Panc1 (cell line): ENCODE results near the gene ENDOV. TPM values are rescaled to one million over a fixed set of nuclear protein-coding genes. Genes with fewer than 3 reads are reported as not detected.

ENCODE experiments used
- ATAC-seq: fragments of 200-7000 bp; cut with Tn5 transposase; 2 replicates; pipeline ENCODE4 v1.9.1; 2020; ENCODE audit warnings: mild to moderate bottlenecking, moderate library complexity
- BruUV-seq: library from RNA; stranded (reverse); fragments of 400-500 nt; replicated peaks from 2 replicates; lab custom pipeline; 2021; lab: Mats Ljungman, UMichigan
- CTCF ChIA-PET: fragments of 300-600 bp; sonication (Branson Sonifier 250); formaldehyde crosslinking; loops from one replicate; lab custom pipeline; 2022; ENCODE audit warnings: antibody characterized with exemption; lab: Charles Lee
- POLR2A ChIA-PET: fragments of 300-600 bp; sonication (Branson Sonifier 250); formaldehyde crosslinking; loops from one replicate; lab custom pipeline; 2022; ENCODE audit warnings: antibody characterized with exemption; lab: Charles Lee
- DNase-seq: peaks from one replicate; pipeline ENCODE4 v3.0.0-alpha.2; 2010; ENCODE audit warnings: low read depth, low spot score
- H3K27ac ChIP-seq: 2 replicates; pipeline ENCODE4 v1.5.1; 2011; ENCODE audit warnings: mild to moderate bottlenecking, low read length, inconsistent platforms
- H3K27me3 ChIP-seq: fragments of 200-500 bp; sonication (Bioruptor generic); 2 replicates; pipeline ENCODE4 v1.6.0; 2014; ENCODE audit warnings: low read length, inconsistent platforms; ENCODE audit not compliant: control insufficient read depth, insufficient read depth
- H3K36me3 ChIP-seq: fragments of 200-500 bp; sonication (Bioruptor generic); 2 replicates; pipeline ENCODE4 v1.5.1; 2014; ENCODE audit warnings: inconsistent platforms, mild to moderate bottlenecking, low read length, moderate library complexity; ENCODE audit not compliant: control insufficient read depth, insufficient read depth
- H3K4me1 ChIP-seq: 2 replicates; pipeline ENCODE4 v1.5.1; 2011; ENCODE audit warnings: inconsistent platforms, mild to moderate bottlenecking, low read length, moderate library complexity; ENCODE audit not compliant: control insufficient read depth, insufficient read depth
- H3K4me3 ChIP-seq, 2 experiments: 2 replicates each; pipeline ENCODE4 v1.5.1; 2011 to 2012; ENCODE audit warnings: low read depth in 2 of 2, low read length in 2 of 2, mild to moderate bottlenecking in 2 of 2, inconsistent platforms in 1 of 2, moderate library complexity in 1 of 2
- H3K9me3 ChIP-seq: fragments of 200-500 bp; sonication (Bioruptor generic); 2 replicates; pipeline ENCODE4 v1.5.1; 2014; ENCODE audit warnings: low read depth, mild to moderate bottlenecking, inconsistent platforms, low read length, moderate library complexity; ENCODE audit not compliant: control insufficient read depth, insufficient read depth
- CTCF ChIP-seq: fragments of 450-650 bp; IDR thresholded peaks from 2 replicates; pipeline ENCODE4 v1.5.1; 2017; ENCODE audit warnings: mild to moderate bottlenecking
- POLR2AphosphoS5 ChIP-seq: IDR thresholded peaks from 2 replicates; pipeline ENCODE4 v1.6.1; 2012; ENCODE audit warnings: mild to moderate bottlenecking, low read depth, low read length, moderate library complexity
- REST ChIP-seq, 2 experiments: IDR thresholded peaks; 2 replicates each; pipeline ENCODE4 v1.6.1; 2011 to 2012; ENCODE audit warnings: low read depth in 2 of 2, control low read depth in 1 of 2, low read length in 1 of 2, mild to moderate bottlenecking in 1 of 2, moderate library complexity in 1 of 2; ENCODE audit not compliant: insufficient read depth in 1 of 2
- SIN3A ChIP-seq: IDR thresholded peaks from 2 replicates; pipeline ENCODE4 v1.6.1; 2012; ENCODE audit warnings: low read depth, mild to moderate bottlenecking, low read length, moderate library complexity, borderline replicate concordance; ENCODE audit not compliant: insufficient read depth
- TCF7L2 ChIP-seq: IDR thresholded peaks from 2 replicates; pipeline ENCODE4 v1.6.1; 2011; ENCODE audit warnings: mild to moderate bottlenecking, low read depth, low read length, inconsistent platforms
- in situ Hi-C: cut with HindIII; loops from 2 replicates; pipeline ENCODE4 v1.10.0; 2016; ENCODE audit warnings: low sequenced_read_pairs, low pct_unique_long_range_greater_than_20kb
- intact Hi-C: fragments of 100-400 bp; cut with micrococcal nuclease; formaldehyde crosslinking; loops from one replicate; pipeline ENCODE4 v1.10.0; 2022; ENCODE audit not compliant: unreplicated experiment
- total RNA-seq: library from RNA; stranded (reverse); gene quantifications from one replicate; pipeline ENCODE4 v1.2.1, GENCODE V29; 2021; ENCODE audit not compliant: unreplicated experiment

The ENDOV gene
- total RNA-seq, 1 experiment from 2014 or later, result 37.1 TPM

GRCh38 chr17:80415626-80416137, 715 bp downstream of the ENDOV start:
- intact Hi-C loops (no loop called here), in situ Hi-C loops (no loop called here)
- DNase-seq, result no peak
- Histone ChIP-seq H3K36me3 (no peaks in the 10 kb centered on the region; the same call in 1 of the 2 replicates), H3K4me3 (peak overlapping the region; percentile 93 to 97), H3K27me3 (no peaks in the 10 kb centered on the region), H3K27ac (peak overlapping the region; percentile 97), H3K4me1 (peaks cover 11% of the 10 kb centered on the region), H3K9me3 (no peaks in the 10 kb centered on the region)
- TF ChIP-seq CTCF, result no peak
- no peak for TF ChIP-seq SIN3A
- no peak for TF ChIP-seq REST (IDR thresholded peaks at IDR 0.05; ENCODE audit: insufficient read depth in 1 of 2, low read depth in 2 of 2, low read length in 1 of 2)
- TF ChIP-seq TCF7L2, result no peak
- no peak for TF ChIP-seq POLR2AphosphoS5
- ATAC-seq, result peak; percentile 43
- POLR2A ChIA-PET, result interaction anchor here (0.8 kb wide), 1 partner anchor 285 kb away, joined by 5 read pairs; no protein-coding TSS in a partner anchor
- no TSS peak for BruUV-seq
- CTCF ChIA-PET, result interaction anchor here (0.6 to 0.7 kb wide), 2 partner anchors 9 to 722 kb away, joined by 3 to 4 read pairs; no protein-coding TSS in a partner anchor

GRCh38 chr17:80416260-80416939, 1.4 kb downstream of the ENDOV start:
- DNase-seq (no peak), ATAC-seq (no peak)
- Histone ChIP-seq H3K4me3 (peak overlapping the region; percentile 93 to 97), H3K36me3 (no peaks in the 10 kb centered on the region; the same call in 1 of the 2 replicates), H3K4me1 (peaks cover 11% of the 10 kb centered on the region), H3K27ac (no peak overlapping the region; the same call in 1 of the 2 replicates), H3K9me3 (no peaks in the 10 kb centered on the region), H3K27me3 (no peaks in the 10 kb centered on the region)
- TF ChIP-seq CTCF (no peak), POLR2AphosphoS5 (no peak), REST (IDR thresholded peaks at IDR 0.05; ENCODE audit: insufficient read depth in 1 of 2, low read depth in 2 of 2, low read length in 1 of 2) (no peak), SIN3A (no peak), TCF7L2 (no peak)
- POLR2A ChIA-PET, result interaction anchor here (0.6 to 0.8 kb wide), 3 partner anchors 59 to 287 kb away, joined by 5 to 8 read pairs (median 7); no protein-coding TSS in a partner anchor
- no TSS peak for BruUV-seq
- intact Hi-C loops (no loop called here), in situ Hi-C loops (no loop called here)
- CTCF ChIA-PET, result interaction anchor here (0.6 to 0.7 kb wide), 2 partner anchors 8 to 723 kb away, joined by 3 to 4 read pairs; no protein-coding TSS in a partner anchor
